ENCODE measurements around the gene SFMBT2.

The SFMBT2 gene

DNA sequence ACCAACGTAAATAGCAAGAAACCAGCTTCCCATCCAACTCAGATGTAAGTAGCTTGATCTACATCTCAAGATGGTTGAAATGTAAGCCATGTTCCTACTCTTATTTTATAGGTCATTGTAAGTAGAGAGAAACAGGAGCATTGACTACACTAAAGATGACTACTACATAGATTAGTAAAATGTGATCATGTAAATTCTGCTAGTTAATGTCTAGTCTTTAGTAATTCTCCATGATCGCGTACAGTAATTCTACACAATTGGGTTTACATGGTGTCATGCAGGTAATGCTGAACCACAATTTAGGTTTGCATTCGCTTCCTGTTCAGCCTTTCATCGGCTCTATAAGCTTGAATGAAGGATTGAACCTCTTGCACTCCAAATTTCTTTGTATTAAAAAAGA, 14.9 kb upstream of the SFMBT2 start:
- no peak for DNase-seq (ENCODE audit: low spot score)

DNA sequence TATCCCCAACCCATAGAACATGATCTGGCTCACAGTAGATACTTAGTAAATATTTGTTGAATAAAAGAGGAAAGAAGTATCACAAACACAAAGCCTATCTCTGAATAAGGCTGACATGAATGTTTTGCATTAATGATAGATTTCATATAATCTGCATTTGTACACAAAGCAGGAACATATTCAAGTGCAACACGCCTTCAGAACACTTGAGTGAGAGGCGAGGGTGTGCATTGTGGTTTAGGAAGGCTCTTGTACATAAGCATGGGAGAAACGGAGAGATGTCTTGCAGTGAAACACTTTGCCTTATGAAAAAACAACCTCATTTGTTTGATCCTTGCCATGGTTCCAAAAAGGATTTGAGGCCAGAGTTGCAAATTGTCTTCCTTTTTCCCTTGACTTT, 14.1 kb upstream of the SFMBT2 start:
- no peak for DNase-seq (ENCODE audit: low spot score)

DNA sequence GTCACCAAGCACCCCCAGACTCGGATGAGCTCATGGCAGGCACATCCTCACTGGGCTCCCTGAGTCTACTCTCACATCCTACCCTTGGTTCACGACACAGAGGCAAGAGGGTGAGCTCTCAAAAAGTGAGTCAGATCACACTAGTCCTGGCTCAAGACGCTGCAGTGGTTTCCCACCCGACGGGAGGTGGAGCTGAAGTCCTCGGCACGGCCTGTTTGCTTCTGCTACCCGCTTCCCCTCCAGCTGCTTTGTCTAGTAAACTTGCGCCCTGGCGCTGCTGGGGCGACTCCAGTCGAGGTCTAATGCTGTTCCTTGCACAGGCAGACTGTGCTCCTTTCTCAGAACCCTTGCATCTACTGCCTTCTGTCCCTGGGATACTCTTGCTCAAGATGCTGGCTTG, 13.5 kb upstream of the SFMBT2 start:
- no peak for DNase-seq (ENCODE audit: low spot score)

DNA sequence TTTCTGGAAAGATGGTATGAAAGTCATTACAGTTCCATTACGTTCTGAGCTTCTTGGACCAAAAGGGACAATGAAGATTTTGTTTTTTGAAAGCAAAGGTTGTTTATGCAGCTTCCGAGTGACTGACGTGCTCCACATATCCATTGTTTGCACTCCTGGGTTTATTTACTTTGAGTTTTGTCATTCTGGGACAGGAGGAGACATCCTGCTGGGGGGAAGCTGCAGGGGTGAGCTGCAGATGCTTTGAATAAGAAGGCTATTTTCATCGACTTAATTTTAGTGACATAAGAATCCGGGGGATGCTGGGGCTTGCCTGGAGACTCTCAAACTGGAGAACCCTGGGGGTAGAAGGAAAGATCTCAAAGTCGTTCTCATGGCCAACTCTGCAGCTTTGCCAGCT, 12.7 kb upstream of the SFMBT2 start:
- no peak for DNase-seq (ENCODE audit: low spot score)

DNA sequence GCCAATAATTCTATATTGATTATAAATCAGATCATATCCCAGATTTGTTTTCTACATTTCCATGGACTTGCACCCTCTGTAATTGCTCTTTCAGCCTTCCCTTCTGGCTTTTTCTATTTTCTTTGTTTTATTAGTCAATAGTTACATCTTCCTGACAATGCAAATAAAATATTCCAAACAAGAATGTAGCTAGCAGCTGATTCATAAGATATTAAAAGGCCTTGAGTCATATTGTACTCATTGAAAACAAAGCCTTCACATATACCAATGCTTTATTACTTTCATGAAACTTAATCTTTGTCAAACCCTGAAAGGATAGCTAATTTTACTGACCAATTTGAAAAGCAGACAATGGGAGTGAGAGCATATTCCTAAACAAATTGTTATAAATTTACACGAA, 10.7 kb upstream of the SFMBT2 start:
- no peak for DNase-seq (ENCODE audit: low spot score)

DNA sequence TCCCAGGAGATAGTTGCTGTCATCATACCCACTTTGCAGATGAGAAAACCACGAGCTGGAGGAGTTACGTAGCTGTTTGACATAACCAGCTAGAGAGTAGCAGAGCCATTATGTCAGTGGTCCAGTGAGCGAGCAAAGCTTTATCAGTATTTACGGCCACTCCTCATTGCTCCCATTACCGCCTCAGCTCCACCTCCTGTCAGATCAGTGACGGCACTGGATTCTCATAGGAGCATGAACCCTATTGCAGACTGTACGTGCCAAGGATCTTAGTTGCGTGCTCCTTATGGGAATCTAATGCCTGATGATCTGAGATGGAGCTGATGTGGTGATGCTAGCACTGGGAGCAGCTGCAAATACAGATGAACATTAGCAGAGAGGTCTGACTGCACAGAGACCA, 9.2 kb upstream of the SFMBT2 start:
- no peak for DNase-seq (ENCODE audit: low spot score)

DNA sequence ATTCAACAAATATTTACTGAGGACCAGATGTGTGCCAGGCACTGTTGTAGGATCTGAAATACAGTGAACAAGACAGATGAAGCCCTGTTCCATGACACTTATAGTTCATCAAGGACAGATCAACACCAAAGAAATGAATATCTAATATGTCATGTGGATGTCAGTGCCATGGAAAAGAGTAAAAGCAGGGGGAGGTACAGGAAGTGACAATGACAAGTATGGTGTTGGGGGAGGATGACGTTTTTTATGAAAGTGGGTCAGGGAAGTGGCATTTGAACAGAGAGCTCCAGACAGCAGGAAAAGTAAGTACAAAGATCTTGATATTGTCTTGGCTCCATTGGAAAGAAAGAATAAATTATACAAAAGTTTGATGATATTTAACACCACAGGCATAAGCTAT, 7.0 kb upstream of the SFMBT2 start:
- DNase-seq (ENCODE audit: low spot score): no peak

DNA sequence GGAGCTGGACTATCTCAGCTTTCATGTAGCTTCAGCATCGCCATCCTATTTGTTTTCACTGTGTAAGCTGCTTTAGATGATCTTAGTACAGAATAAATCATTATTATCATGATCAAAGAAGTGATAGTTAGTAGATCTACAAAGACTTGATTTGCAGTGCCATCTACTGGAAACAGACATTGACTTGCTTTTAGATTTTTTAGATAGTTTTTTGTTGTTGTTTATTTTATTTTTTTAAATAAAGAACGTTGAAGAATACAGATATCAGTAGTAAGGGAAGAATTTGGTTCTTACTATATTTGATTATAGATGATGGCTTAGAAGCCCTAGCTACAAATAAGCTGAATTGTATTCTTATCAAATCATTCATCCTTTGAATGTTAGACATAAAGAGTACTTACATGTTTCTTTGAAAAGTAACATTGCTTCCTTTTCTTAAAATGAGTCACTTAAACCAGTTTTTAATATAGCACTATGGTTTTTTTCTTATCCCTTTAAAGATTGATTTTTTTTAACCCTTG, 6.3 kb upstream of the SFMBT2 start:
- no peak for DNase-seq (ENCODE audit: low spot score)

DNA sequence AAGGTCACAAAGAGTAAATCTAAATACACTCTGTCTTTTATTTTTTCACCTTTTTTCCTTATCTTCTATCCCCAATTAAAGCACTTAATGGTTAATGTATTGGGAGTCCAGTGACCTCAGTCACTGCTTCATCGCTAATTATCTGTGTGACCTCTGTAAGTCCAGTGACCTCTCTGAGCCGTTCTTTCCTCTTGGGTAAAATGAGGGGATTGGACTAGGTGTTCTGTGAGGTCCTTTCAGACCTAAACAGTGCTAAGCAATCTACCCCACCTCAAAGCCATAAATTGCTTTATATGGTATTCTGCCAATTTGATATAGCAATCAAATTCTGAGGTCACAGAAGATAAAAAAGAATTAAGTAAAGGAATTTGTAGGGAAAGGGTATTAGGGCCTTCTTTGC, 3.9 kb upstream of the SFMBT2 start:
- no peak for DNase-seq (ENCODE audit: low spot score)

DNA sequence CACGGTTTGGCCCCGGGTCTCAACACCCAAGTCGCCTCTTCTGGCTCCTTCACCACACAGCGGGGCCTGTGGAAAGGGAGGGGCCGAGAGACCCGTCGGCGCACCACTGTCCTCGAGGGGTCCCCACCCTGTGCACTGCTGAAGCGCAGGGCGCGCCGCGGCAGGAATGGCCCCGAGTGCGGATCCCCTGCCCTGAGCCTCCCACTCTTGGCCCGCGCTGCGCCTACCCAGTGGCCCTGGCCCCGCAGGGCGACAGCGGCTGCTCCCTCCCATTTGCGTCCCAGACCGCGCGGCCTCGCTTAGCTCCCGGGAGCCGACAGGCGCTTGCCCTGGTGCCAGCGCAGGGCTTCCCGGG, 2.1 kb upstream of the SFMBT2 start:
- DNase-seq (ENCODE audit: low spot score): no peak

DNA sequence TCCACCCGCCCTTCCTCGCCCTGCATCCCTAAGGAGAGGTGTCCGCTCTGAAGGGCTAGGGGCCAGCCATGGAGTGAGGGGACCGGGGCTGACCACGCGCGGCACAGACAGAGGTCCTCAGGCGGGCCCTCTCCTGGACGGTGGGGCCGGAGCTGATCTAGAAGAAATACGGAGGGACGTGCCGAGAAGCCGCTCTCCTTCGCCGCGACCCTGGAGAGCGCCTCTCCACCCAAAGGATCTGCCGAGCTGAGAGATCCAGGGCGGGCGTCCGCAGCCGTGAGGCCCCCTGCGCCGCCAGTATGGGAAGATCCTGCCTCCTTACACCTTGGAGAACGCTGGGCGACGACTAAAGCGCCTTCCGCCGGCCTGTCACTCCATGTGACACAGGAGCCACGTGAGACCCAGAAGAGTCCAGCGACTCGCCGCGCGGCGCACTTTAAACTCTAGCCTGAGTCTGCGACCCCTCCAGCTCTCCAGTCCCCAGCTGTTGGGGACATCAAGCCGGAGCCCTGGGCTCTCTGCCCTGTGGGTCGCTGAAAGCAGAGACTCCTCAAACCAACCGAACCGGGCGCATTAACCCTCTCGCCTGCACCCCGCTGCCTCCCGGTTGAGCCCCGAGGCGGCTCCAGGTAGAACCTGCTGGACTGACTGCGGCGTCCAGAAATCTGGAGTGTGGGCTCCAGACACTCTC, 1.5 kb upstream of the SFMBT2 start:
- no peak for DNase-seq (ENCODE audit: low spot score)

DNA sequence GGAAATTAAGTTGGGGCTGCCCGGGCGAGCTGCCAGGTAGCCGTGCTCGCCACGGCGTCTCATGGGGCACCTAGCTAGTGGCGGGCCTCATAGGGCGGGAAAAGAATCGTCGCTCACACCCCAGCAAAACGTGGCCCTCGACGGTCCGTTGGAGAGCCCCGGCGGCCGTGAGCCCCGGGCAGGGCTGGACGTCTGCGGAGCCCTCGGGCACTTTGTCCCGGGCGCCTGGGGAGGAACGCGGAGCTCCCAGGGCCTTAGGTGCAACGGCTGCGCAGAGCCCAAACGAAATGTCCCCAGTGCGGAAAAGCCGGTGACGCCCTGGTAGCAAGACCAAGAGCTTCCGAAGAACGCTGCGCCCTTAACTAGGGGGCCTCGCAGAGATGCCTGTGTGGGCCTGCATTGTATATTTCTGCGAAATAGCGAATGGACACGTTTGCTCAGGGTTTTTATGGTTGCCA, 866 bp upstream of the SFMBT2 start:
- DNase-seq (ENCODE audit: low spot score): no peak

DNA sequence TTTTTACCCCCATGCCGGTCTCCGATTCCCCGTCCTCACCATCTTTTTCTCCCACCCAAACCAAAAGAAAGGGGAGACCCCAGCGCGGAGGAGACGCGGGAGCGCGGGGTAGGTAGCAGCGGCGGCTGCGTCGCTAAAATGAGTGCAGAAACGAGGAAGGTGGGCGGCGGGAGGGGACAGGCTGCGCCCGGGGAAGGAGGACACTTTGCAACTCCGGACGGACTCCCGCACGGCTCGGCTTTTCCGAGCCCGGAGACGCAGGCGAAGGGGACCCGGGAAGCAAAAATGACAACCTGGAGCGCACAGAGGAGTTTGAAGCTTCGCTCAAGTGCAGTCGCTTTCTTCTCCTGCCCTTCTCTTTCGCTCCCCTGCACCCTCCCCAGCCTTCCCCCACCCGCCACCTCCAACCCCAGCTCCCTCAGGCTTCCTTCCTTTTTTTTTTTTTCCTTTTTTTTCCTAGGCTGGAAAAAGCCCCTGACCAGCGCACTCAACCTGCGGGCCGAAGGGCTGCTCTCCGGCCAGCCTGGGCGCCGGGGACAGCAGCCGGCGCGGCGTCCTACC, 453 bp downstream of the SFMBT2 start:
- DNase-seq (ENCODE audit: low spot score): no peak

DNA sequence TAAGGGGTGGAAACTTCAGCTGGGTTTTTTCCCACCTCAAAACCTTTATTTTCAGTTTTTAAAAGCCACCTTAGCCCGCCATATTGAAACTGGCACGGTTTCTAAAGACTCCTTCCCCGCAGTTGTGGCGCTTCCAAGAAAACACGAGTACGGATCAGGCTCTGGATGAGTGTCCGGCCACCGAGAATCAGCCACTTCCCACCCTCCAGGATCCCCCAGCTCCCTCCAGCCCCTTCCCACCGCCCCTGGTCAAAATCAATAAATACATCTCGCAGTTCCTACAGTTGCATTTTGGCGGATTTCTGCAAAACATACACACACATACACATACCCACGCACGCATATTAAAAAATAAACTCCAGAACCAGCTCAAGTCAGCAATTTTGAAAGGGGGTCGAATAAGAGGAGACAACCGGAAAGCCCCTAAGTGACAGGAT, 1.1 kb downstream of the SFMBT2 start:
- no peak for DNase-seq (ENCODE audit: low spot score)

DNA sequence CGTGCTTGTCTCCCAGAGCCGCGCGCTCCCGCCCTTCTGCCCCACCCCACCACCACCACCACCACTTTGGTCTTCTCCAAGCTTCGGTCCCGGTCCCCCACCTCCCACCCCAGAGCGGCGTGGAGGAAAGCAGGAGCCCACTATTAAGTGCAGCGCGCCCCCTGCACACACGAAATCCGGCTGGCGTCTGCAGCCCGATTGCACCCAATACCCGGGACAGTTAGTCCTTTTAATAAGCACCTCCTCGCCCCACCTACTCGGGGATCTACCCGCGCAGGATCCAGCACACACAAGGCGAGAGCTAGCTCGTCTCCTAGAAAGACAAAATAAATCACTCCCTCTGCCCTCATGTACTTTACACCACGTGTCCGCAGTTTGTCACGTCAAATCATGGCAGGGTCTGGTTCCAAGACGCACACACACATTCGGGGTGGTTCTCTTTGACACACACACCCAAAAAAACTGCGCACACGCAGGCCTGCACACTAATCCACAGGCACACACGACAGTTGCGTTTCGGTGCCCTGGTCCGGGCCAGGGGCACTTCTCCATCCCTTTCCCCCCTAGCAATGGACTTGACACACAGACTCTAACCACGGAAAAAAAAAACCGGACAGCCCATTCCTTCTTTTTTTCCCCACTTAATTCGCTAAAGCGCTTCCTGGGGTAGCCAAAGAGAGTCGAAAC, 1.6 kb downstream of the SFMBT2 start:
- DNase-seq (ENCODE audit: low spot score): no peak

DNA sequence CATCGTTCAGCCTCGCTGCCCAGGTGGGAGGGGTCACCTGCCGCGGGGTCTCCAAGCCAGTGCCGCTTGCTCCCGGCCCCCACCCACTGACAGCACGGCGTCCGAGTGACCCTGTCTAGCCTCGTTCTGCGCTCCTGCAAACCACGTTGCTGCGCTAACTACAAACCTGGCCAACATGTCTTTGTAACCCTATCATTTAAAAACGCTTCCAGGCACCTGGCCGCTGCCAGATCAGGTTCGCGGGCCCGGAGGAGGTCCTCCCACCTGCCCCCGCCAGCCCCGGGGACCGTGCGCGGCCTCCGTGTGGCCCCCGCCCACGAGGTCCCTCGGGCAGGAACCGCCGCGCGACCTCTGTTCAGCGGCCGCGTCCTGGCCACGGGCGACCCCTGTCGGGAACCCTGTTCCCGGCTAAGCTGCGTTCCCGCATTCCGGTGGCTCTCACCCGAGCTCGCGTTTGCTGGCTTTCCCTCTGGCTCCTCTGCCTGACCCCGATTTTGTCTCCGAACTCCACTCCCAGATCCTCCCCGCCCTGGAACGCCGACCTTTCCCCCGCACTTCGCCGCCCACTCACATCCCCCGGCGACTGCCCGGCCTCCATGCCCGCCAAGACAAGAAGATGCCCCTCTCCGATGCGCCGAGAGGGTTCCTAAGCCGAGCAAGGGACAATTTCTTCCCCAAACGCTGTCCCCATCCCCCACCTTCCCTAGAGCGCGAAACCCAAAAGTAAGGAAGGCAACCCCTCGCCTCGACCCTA, 2.4 kb downstream of the SFMBT2 start:
- DNase-seq (ENCODE audit: low spot score): no peak

DNA sequence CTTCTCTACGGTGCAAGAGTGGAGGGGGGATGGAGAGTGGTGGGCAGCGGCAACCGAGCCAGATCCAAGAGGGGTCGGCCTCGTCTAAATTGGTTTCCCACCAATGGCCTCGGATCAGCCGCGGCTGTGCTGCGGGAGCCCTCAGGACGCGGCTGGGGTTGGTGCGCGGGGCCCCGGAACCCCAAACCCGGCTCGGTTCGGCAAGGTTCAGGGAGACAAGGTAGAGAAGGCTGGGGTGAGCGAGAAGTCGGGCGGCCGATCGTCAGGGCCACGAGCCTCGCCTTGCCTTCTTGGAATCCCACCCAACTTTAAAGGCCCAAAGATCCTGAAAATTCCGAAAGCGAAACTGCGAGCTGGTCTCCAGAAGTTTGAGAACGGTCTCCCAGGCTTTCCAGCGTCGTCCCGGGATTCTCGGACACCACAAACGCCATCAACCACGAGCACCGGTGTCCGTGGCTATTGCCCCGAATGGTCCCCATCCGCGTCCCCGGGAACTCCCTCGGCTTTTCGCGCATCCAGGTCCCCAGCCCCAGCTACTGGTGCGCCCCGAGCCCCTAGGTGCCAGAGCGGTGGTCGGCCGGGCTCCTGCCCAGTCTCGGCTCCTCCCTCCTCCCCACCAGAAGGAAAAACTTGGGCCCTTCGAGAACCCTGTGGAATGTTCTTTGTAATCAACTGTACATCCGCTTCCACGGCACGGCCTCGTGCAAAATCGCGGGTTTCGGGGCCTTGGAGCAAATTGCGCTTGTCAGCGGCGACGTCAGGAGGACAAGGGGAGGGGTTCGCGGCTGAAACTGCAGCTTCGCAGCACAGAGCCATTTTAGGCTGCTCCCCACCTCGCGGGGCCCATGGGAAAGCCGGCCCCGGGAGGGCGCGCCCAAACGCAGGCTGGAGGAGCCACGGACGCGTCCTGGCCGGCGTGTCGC, 3.2 kb downstream of the SFMBT2 start:
- DNase-seq (ENCODE audit: low spot score): no peak

DNA sequence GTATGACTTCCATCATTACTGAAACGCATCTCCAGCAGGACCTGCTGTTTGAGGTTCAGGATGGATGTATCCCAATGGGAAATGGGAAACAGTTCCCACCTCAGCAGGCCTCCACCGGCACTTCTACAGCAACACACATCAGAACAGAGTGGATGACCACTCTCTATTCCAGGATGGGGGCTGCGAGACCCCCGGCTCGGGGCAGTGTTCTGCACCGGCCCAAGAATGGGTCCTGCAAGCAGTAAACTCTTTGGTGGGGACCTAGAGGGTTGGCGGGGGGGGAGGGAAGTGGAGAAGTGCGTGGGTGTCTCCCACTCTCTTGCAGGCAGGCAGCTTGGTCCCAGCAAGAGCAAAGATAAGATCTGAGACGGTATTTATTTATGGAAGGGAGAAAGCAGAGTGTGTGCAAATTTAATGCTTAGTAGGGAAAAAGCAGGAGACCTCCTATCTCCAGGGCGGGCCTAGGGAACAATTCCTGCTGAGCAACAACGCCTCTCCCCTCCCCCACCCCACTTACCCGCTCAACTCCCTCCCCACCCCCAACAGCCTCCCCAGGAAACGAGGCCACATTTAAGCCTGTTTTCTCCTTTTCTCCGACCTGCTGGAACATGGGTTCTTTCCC, 4.0 kb downstream of the SFMBT2 start:
- no peak for DNase-seq (ENCODE audit: low spot score)

DNA sequence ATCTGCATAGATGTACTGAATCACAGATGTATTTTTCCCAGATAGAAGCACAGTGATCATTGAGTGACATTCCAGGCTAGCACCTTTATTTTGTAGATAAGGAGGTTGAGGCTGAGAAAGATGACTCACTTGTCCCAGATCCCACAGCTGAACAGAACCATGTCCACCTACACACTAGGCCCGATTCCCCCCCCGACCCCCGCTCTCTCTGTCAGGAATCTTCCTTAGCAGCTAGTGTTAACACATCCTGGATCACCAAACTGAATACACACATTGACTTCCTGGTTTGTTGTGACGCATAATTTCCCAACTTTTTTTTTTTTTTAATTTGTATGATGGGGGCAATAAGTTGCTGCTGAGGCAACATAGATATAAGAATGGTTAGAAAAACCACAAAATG, 5.2 kb downstream of the SFMBT2 start:
- DNase-seq (ENCODE audit: low spot score): no peak

DNA sequence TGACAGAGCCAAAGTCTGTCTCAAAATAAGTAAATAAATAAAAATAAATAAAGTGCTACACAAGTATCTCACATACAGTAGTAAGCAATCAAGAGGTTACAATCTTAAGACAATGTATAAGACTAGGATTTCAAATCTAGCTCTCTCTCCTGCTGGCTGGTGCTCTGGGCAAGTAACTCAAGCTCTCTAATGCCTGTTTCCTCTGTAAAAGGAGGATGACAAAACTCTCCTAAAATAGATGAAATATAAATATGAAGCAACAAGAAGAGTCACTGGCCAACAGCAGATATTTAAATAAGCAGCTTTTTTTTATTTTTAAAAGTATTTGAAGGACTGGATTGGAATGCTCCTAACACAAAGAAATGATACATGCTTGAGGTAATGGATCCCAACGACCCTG, 7.2 kb downstream of the SFMBT2 start:
- no peak for DNase-seq (ENCODE audit: low spot score)

DNA sequence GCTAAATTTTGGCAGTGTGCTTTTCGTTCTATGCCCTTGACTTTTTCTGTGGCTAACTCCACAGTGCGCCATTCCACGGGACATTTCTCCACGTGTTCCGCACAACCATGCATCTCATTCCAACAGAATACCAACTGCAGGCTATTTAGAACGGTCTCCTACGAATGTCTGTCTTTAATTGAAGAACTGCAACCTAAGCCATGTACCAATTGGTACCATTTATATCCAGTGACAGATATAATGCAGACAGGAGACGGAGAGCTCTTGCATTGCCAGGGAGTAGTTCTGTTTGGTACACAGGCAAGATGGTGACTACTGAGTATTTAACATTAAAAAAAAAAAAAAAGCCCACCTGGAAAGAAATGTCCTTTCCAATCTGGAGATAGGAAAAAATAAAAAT, 9.1 kb downstream of the SFMBT2 start:
- DNase-seq (ENCODE audit: low spot score): no peak
